ENCODE results near the gene APOL3.
"Not testable (repeated sequence)": the region's sequence is repeated elsewhere in the genome, so short reads cannot be mapped to it uniquely, and the experiment has no call there.

APOL3 gene

GRCh38 chr22:36156119-36156514, 4.4 kb downstream of the APOL3 start:
- DNase-seq = no peak

DNA sequence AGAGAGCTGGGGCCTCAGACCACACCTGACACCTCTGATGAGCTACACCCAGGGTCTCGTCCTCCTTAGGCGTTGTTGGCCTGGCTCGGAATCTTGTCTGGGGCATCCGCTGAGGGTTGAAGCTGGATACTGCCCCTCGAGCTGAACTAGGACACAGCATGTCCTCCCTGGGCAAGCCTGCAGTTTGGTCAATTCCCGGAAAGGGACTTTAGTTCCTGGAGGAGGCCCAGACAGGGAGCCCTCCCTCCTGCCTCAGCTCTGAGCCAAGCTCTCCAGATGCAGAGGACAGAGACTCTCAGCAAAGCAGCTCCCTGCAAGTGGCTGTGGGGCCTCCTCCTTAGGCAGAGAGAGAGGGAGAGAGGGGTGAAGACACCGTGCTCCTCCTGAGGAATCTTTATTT, 4.9 kb downstream of the APOL3 start:
- no peak for DNase-seq

- DNase-seq = no peak
Measured at GRCh38 chr22:36154423-36154945, 6.1 kb downstream of the APOL3 start.

DNA sequence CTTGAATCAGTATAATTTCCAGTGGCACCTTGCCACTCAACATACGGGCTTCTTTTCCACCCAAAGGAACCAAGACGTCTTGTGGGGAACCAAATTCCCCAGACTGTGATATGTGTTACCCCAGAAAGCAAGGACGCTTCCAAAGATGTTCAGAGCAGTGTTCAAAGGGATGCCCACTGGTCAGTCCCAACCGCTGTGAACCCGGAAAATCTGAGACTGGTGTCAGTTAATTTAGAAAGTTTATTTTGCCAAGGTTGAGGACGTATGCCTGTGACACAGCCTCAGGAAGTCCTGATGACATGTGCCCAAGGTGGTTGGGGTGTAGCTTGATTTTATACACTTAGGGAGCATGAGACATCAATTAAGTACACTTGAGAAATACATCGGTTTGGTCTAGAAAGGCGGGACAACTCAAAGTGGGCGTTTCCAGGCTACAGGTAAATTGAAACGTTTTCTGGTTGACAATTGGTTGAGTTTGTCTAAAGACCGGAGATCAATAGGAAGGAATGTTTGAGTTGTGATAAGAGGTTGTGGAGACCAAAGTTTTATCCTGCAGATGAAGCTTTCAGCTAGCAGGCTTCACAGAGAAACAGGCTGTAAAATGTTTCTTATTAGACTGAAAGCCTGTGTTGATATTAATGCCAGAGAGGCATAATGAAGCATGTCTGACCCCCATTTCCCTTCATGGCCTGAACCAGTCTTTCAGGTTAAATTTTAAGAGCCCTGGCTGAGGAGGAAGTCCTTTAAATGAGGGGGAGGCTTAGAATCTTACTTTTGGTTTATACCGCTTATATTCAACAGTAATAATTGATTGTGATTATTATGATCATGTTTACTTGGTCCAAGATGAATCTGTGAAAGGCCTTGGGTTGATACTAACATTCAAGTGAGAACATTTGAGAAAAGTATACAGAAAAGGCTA, 6.8 kb downstream of the APOL3 start:
- DNase-seq = no peak

DNA sequence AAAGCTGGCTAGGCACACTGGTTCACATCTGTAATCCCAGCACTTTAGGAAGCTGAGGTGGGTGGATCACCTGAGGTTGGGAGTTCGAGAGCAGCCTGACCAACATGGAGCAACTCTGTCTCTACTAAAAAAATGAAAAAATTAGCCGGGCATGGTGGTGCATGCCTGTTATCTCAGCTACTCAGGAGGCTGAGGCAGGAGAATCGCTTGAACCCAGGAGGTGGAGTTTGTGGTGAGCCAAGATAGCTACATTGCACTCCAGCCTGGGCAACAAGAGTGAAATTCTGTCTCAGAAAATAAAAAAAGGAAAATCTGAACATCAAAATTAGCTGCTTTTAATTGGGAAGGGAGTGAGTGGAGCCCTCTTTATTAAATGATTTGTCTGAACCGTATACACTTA, 7.7 kb downstream of the APOL3 start:
- DNase-seq = not testable (repeated sequence)

DNA sequence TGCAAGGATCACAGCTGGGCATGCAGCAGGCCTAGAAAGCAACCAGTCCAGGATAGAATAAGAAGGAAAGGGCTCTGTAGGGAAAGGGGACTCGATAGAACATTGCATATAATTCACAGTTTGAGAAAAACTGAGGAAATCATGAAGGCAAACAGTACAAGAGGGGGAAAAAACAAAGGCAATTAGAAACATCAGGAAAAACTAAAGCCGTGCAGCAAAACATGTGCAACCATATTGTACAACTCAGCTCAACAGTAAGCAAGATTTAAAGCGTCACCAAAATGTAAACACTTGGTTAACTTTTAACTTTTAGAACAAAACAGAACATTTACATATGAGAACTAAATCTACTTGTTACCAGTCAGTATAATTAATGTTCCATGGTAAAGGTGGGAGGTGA, 8.5 kb downstream of the APOL3 start:
- DNase-seq = no peak

DNA sequence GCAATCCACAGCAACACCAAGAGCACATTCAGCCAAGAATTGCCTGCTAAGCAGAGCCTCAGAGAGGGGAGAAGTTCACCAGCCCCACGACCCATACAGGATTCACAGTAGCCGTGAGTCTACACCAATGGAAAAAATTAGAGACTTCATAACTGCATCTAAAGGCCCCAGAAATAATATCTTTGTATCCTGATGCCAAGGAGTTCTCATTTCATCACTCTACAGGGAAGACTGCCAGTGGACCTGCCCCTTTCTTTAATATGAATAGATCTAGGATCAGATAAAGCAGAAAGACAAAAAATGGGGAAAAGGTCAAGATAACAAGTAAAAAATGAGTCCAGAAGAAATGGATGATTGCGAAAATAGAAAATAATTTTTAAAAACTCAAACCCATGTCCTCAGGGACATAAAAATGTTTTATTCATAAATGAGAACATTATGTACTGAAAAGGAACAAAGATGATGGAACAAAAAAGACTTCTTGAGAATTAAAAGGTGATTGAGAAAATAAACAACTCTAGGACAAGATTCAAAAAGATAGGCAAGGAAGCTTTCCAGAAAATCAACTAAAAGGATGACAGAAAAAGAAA, 9.5 kb downstream of the APOL3 start:
- no peak for DNase-seq

DNA sequence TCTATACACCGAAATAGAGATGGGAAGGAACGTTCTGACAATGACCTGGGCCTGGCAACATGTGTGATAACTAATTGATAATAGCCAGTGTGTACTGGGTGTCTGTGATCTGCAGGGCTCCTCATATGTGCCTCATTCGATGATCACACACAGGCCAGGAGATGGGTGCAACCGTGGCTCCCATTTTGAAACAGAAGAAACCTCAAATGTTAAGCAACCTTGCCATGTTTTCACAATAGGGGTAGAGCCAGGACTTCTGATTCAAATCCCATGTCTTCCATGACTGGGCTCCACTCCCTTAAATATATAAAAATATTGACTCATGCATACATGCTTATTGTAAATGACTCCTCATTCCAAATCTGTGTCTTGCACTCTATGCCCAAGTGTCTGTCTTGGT, 11.1 kb downstream of the APOL3 start:
- DNase-seq = no peak

- no peak for DNase-seq
Measured at GRCh38 chr22:36148411-36148810, 12.1 kb downstream of the APOL3 start.

DNA sequence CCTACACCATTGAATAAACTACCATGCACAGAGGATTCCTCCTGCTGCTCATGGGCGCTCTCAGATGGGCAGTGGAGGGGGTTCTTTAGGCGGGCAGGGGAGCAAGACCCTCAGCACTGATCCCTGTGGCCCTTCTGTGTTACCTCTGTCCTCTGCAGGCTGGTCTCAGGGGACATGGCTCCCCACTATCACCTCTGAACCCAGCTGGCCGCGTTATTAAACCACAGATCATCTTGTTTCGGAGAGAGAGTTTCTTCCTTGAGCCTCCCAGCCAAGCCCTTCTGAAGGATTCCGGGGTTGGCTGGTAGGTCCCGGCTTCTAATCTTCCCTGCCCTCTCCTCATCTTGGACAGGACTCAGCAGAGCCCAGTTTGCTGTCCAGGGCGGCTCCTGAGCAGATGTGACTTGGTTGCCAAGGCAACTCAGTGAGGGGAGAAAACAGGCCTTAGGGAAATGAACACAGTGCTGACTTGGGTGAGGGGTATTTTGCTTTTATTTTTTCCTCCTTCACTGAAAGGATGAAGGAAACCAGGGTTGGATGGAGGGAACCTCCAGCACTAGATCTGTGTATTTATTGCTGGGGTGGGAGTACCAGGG, 13.3 kb downstream of the APOL3 start:
- no peak for DNase-seq

DNA sequence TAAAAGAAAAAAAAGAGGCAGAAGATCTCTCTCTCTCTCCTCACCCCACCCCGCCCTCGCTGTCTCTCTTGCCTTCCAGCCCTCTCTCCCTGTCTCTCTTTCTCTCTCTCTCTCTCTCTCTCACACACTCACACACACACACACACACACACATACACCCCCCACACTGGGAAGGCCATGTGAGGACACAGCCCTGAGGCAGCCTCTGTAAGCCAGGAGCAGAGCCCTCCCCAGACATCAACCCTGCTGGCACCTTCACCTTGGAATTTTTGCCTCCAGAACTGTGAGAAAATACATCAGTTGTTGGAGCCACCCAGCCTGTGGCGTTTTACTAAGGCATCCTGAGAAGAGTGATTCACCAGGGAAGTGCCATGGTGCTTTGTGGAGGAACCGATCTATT, 14.7 kb downstream of the APOL3 start:
- DNase-seq = no peak

GRCh38 chr22:36144886-36145541, 15.5 kb downstream of the APOL3 start:
- DNase-seq = no peak

- no peak for DNase-seq
Measured at GRCh38 chr22:36143956-36144355, 16.6 kb downstream of the APOL3 start.

GRCh38 chr22:36143066-36143815, 17.3 kb downstream of the APOL3 start:
- no peak for DNase-seq

- no peak for DNase-seq
Measured at GRCh38 chr22:36141481-36141880, 19.1 kb downstream of the APOL3 start.

GRCh38 chr22:36138709-36139108, 21.8 kb downstream of the APOL3 start:
- DNase-seq = not testable (repeated sequence)

DNA sequence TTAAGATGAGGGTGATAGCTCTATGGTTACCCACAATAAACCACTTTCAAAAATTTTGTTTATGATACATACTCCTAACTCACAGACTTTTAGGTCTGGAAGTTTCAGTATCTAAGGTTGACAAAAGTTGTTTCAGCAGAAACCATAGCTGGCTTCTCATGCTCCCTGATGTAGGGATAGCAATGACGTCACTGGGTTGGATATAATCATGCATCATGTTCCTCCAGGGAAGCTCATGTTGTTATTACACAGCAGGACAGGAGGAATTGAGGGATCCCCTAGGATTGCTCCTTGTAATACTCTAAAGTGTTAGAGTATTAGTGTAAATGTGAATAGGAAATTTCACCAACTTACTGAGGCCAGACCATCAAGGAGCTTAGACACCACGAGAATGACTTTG, 23.6 kb downstream of the APOL3 start:
- DNase-seq = no peak

- no peak for DNase-seq
Measured at GRCh38 chr22:36136475-36136874, 24.1 kb downstream of the APOL3 start.

DNA sequence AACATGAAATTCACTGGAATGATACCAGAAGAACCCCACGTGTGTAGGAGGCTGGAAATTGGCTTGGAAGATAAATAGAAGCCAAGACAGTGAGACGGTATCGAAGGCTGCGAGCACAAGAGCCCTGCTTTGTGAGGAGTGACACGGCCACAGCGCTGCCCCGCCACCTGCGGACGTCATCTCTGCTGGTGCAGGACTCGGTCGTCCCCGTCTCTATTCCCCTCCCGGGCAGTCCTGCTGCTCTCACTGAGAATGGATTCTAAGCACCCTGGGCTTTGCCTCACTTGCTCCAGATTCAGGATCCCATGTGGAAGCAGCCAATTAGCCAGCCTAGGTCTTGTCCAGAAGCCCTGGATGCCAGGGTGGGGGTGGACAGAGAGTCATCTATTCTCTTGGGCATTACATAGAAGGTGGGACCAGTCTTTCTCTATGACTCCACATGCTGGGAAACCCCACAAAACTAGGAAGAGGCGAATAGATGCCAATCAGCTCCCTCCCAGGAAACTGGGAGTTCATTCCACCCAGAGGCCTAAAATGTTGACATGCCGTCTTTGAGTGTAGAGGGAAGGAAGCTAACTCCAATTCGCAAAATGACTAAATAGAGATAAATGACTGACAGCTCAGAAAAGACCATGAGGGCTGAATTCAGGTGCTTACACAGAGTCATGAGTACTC, 25.1 kb downstream of the APOL3 start:
- DNase-seq = no peak

- no peak for DNase-seq
Measured at GRCh38 chr22:36134182-36134581, 26.4 kb downstream of the APOL3 start.

DNA sequence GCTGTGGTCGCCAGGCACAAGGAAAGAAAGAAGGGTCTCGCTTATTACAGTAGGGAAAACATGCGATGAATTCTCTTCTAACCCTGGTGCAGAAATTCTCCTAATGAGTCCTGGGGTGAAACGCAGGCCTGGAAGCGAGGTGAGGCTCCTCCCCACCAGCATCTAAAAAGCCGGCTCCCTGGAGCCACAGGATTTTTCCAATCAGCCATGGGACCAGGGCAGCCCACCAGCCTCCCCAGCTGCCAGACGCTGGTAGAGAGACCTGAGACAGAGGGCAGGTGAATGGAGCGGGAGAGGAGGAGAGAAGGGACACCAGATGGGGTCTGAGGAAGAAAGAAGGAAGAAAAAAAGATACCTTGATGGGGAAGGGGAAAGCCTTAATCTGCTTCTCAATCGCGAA, 28.6 kb downstream of the APOL3 start:
- DNase-seq = no peak
